CD4-positive, CD25-positive, alpha-beta regulatory T cell (primary cell): ENCODE measurements around the gene TUBAL3. TPM values are rescaled to one million over a fixed set of nuclear protein-coding genes. Genes with fewer than 3 reads are reported as not detected.

Experiments used
- ATAC-seq, 2 donors: fragments of 150-1000 bp; cut with Tn5 transposase; one replicate each; pipeline ENCODE4 v1.10.0; 2021; ENCODE audit warnings: low read depth in 2 of 2, moderate number of reproducible peaks in 2 of 2, moderate library complexity in 1 of 2
- DNase-seq, 3 donors: peaks; one replicate each; pipeline versions ENCODE4 v3.0.0 to v3.0.0-alpha.2; 2012 to 2022; ENCODE audit warnings: mixed read lengths in 1 of 3
- H3K27ac ChIP-seq: one replicate; pipeline ENCODE4 v1.7.0; 2013; ENCODE audit warnings: mild to moderate bottlenecking, low read length; ENCODE audit not compliant: insufficient read depth, poor library complexity, severe bottlenecking
- H3K27me3 ChIP-seq: one replicate; pipeline ENCODE4 v1.7.0; 2013; ENCODE audit warnings: low read length; ENCODE audit not compliant: control insufficient read depth, insufficient read depth
- H3K36me3 ChIP-seq: one replicate; pipeline ENCODE4 v1.7.0; 2013; ENCODE audit warnings: mild to moderate bottlenecking, low read length, moderate library complexity; ENCODE audit not compliant: control insufficient read depth, insufficient read depth
- H3K4me1 ChIP-seq: 2 replicates; pipeline ENCODE4 v1.7.0; 2013; ENCODE audit warnings: mild to moderate bottlenecking, low read length; ENCODE audit not compliant: insufficient read depth, control insufficient read depth, poor library complexity, severe bottlenecking
- H3K4me3 ChIP-seq: one replicate; pipeline ENCODE4 v1.7.0; 2013; ENCODE audit warnings: low read depth, mild to moderate bottlenecking, low read length, moderate library complexity
- H3K9me3 ChIP-seq, 2 experiments: 1 replicate in 1 of 2; 2 replicates in 1 of 2; pipeline ENCODE4 v1.7.0; 2013; ENCODE audit warnings: low read length in 2 of 2, mild to moderate bottlenecking in 1 of 2, moderate library complexity in 1 of 2; ENCODE audit not compliant: control insufficient read depth in 2 of 2
- H3K27ac Mint-ChIP-seq, 3 donors: one replicate each; pipeline ENCODE4 v1.8.0; 2020 to 2022; ENCODE audit warnings: mild to moderate bottlenecking in 3 of 3, mixed read lengths in 3 of 3, moderate library complexity in 2 of 3
- H3K27me3 Mint-ChIP-seq: one replicate; pipeline ENCODE4 v1.8.0; 2022; ENCODE audit warnings: mild to moderate bottlenecking, mixed read lengths
- H3K36me3 Mint-ChIP-seq: one replicate; pipeline ENCODE4 v1.8.0; 2020; ENCODE audit warnings: mixed read lengths
- H3K4me1 Mint-ChIP-seq, 4 donors: one replicate each; pipeline ENCODE4 v1.8.0; 2020 to 2022; ENCODE audit warnings: mixed read lengths in 4 of 4, mild to moderate bottlenecking in 1 of 4
- H3K4me3 Mint-ChIP-seq, 4 donors: one replicate each; pipeline ENCODE4 v1.8.0; 2020 to 2022; ENCODE audit warnings: mild to moderate bottlenecking in 4 of 4, mixed read lengths in 4 of 4, moderate library complexity in 3 of 4
- H3K9me3 Mint-ChIP-seq, 7 donors: one replicate each; pipeline ENCODE4 v1.8.0; 2020 to 2022; ENCODE audit warnings: mixed read lengths in 7 of 7, mild to moderate bottlenecking in 3 of 7, moderate library complexity in 2 of 7
- polyA plus RNA-seq, 4 donors: library from polyadenylated mRNA; unstranded; fragments of 300-500 nt; fragmentation: Illumina TruSeq; gene quantifications; one replicate each; pipeline ENCODE4 v1.2.3, GENCODE V29; 2021
- total RNA-seq: library from RNA; stranded (reverse); gene quantifications from one replicate; pipeline ENCODE4 v1.2.3, GENCODE V29; 2022

Gene TUBAL3
- total and polyA plus RNA-seq, 5 donors from 2014 or later: 0.31 TPM; not detected in 4

DNA sequence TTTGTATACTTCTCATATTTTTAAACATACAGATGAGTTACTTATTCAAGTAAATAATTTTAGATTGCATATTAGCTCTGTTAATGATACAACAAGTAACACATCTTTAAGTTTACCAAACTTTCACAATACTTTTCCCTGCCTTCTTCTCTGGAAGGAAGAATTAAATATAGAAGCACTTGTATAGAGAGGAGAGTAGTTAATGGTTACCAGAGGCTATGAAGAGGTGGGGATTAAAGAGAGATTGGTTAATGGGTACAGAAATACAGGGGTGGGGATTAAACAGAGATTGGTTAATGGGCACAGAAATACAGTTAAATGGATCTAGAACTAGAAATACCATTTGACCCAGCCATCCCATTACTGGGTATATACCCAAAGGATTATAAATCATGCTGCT, 59.9 kb downstream of the TUBAL3 start:
- Mint-ChIP-seq H3K36me3 (no peaks in the 10 kb centered on the region), H3K27ac (no peak overlapping the region), H3K27me3 (peaks cover 4% of the 10 kb centered on the region), H3K9me3 (peaks cover 0 to 4% (median 0%) of the 10 kb centered on the region in 7 donors), H3K4me1 (peaks cover 0 to 2% (median under 1%) of the 10 kb centered on the region in 4 donors), H3K4me3 (no peak overlapping the region)
- no peak for ATAC-seq
- Histone ChIP-seq H3K36me3 (no peaks in the 10 kb centered on the region), H3K27me3 (no peaks in the 10 kb centered on the region), H3K4me3 (no peak overlapping the region), H3K27ac (no peak overlapping the region), H3K4me1 (no peaks in the 10 kb centered on the region), H3K9me3 (no peaks in the 10 kb centered on the region)
- DNase-seq: no peak

GRCh38 chr10:5343979-5344378, 60.6 kb downstream of the TUBAL3 start:
- DNase-seq: no peak
- H3K9me3 ChIP-seq: no peaks in the 10 kb centered on the region
- H3K27ac ChIP-seq: no peak overlapping the region
- Mint-ChIP-seq H3K4me1 (peaks cover 0 to 2% (median under 1%) of the 10 kb centered on the region in 4 donors), H3K36me3 (no peaks in the 10 kb centered on the region), H3K4me3 (no peak overlapping the region), H3K9me3 (peaks cover 0 to 4% (median 0%) of the 10 kb centered on the region in 7 donors), H3K27me3 (peaks cover 4% of the 10 kb centered on the region), H3K27ac (no peak overlapping the region)
- H3K4me1 ChIP-seq: no peaks in the 10 kb centered on the region
- no peak for ATAC-seq
- no peaks in the 10 kb centered on the region for H3K36me3 ChIP-seq
- H3K4me3 ChIP-seq: no peak overlapping the region
- no peaks in the 10 kb centered on the region for H3K27me3 ChIP-seq

- DNase-seq (peak in 2 of 3 donors; percentile 4 to 47), ATAC-seq (no peak)
- Mint-ChIP-seq H3K4me1 (peaks cover 0 to 2% (median under 1%) of the 10 kb centered on the region in 4 donors), H3K36me3 (no peaks in the 10 kb centered on the region), H3K9me3 (peaks cover 0 to 4% (median 0%) of the 10 kb centered on the region in 7 donors), H3K27me3 (peaks cover 4% of the 10 kb centered on the region), H3K4me3 (no peak overlapping the region), H3K27ac (no peak overlapping the region)
- Histone ChIP-seq H3K4me1 (no peaks in the 10 kb centered on the region), H3K9me3 (no peaks in the 10 kb centered on the region), H3K27ac (no peak overlapping the region), H3K27me3 (no peaks in the 10 kb centered on the region), H3K36me3 (no peaks in the 10 kb centered on the region), H3K4me3 (no peak overlapping the region)
These were observed 61.1 kb downstream of the TUBAL3 start for GRCh38 chr10:5343561-5343960.

Other genes starting within 250 kb of the TUBAL3 start
- 3.2 TPM for gene AKR1C8, start 219.7 kb downstream of the TUBAL3 start, total RNA-seq
- under 1 TPM in 2 of 4 donors, not detected in 2; 0.52 to 0.67 TPM for gene AKR1C8, start 219.7 kb downstream of the TUBAL3 start, polyA plus RNA-seq
- gene AKR1C4, start 208.0 kb downstream of the TUBAL3 start, total RNA-seq: not detected
- not detected for gene AKR1C4, start 208.0 kb downstream of the TUBAL3 start, polyA plus RNA-seq
- gene UCN3, start 39.9 kb downstream of the TUBAL3 start, total RNA-seq: not detected
- not detected for gene UCN3, start 39.9 kb downstream of the TUBAL3 start, polyA plus RNA-seq
- gene NET1, start 7.7 kb upstream of the TUBAL3 start, total RNA-seq: 27.7 TPM
- gene NET1, start 7.7 kb upstream of the TUBAL3 start, polyA plus RNA-seq: 10 to 100 TPM; 11.3 to 15.4 (median 14.0) TPM
- not detected for gene CALML5, start 94.7 kb upstream of the TUBAL3 start, total RNA-seq
- gene CALML5, start 94.7 kb upstream of the TUBAL3 start, polyA plus RNA-seq: not detected
- gene CALML3, start 120.1 kb upstream of the TUBAL3 start, total RNA-seq: not detected
- gene CALML3, start 120.1 kb upstream of the TUBAL3 start, polyA plus RNA-seq: not detected